Type B pancreatic cell (in vitro differentiated cells): Measurements from ENCODE around the gene AVPR2. TPM values are rescaled to one million over a fixed set of nuclear protein-coding genes. Genes with fewer than 3 reads are reported as not detected.

Source experiments
- DNase-seq: peaks from one replicate; pipeline ENCODE4 v3.0.0; 2021; ENCODE audit warnings: mixed read lengths; ENCODE audit not compliant: unreplicated experiment; ENCODE audit errors: extremely low spot score
- H3K27ac Mint-ChIP-seq: 2 replicates; pipeline ENCODE4 v1.8.0; 2021; ENCODE audit warnings: mild to moderate bottlenecking, mixed read lengths
- H3K27me3 Mint-ChIP-seq: 2 replicates; pipeline ENCODE4 v1.8.0; 2021; ENCODE audit warnings: mixed read lengths
- H3K36me3 Mint-ChIP-seq: 2 replicates; pipeline ENCODE4 v1.8.0; 2021; ENCODE audit warnings: mixed read lengths
- H3K4me1 Mint-ChIP-seq: one replicate; pipeline ENCODE4 v1.8.0; 2021; ENCODE audit warnings: mixed read lengths; ENCODE audit not compliant: unreplicated experiment
- H3K4me3 Mint-ChIP-seq: 2 replicates; pipeline ENCODE4 v1.8.0; 2021; ENCODE audit warnings: mild to moderate bottlenecking, mixed read lengths
- H3K9me3 Mint-ChIP-seq: 2 replicates; pipeline ENCODE4 v1.8.0; 2021; ENCODE audit warnings: mixed read lengths
- CTCF ChIP-seq: fragments of 200-600 bp; sonication (generic); conservative IDR thresholded peaks from 2 replicates; pipeline ENCODE4 v1.5.0; 2021; ENCODE audit warnings: antibody characterized with exemption, mild to moderate bottlenecking
- total RNA-seq: library from RNA; stranded (reverse); gene quantifications from 2 replicates; pipeline ENCODE4 v1.2.1, GENCODE V29; 2021; ENCODE audit warnings: low replicate concordance

AVPR2 gene
- total RNA-seq, 1 donor from 2014 or later, result not detected

- H3K4me3 Mint-ChIP-seq, result no peak overlapping the region
- H3K36me3 Mint-ChIP-seq, result no peaks in the 10 kb centered on the region
Observed at GRCh38 chrX:153876112-153876491, 28.4 kb upstream of the AVPR2 start.

GRCh38 chrX:153877571-153878261, 26.8 kb upstream of the AVPR2 start:
- Mint-ChIP-seq H3K27me3 (peaks cover 25% of the 10 kb centered on the region), H3K27ac (no peak overlapping the region), H3K9me3 (no peaks in the 10 kb centered on the region)

More at GRCh38 chrX:153876112-153876491, 28.4 kb upstream of the AVPR2 start:
- no peak overlapping the region for H3K27ac Mint-ChIP-seq
- H3K9me3 Mint-ChIP-seq, result no peaks in the 10 kb centered on the region
- H3K27me3 Mint-ChIP-seq, result peaks cover 25% of the 10 kb centered on the region
- H3K4me1 Mint-ChIP-seq, result peaks cover 5% of the 10 kb centered on the region
- DNase-seq, result no peak
- TF ChIP-seq CTCF, result no peak

GRCh38 chrX:153878345-153878744, 26.1 kb upstream of the AVPR2 start:
- H3K27me3 Mint-ChIP-seq, result peaks cover 23% of the 10 kb centered on the region
- no peak for TF ChIP-seq CTCF
- no peaks in the 10 kb centered on the region for H3K9me3 Mint-ChIP-seq
- no peak for DNase-seq
- peaks cover 5% of the 10 kb centered on the region for H3K4me1 Mint-ChIP-seq
- H3K27ac Mint-ChIP-seq, result no peak overlapping the region
- H3K36me3 Mint-ChIP-seq, result no peaks in the 10 kb centered on the region
- no peak overlapping the region for H3K4me3 Mint-ChIP-seq

More at GRCh38 chrX:153877571-153878261, 26.8 kb upstream of the AVPR2 start:
- H3K36me3 Mint-ChIP-seq, result no peaks in the 10 kb centered on the region
- peaks cover 5% of the 10 kb centered on the region for H3K4me1 Mint-ChIP-seq
- DNase-seq, result no peak
- no peak for TF ChIP-seq CTCF
- no peak overlapping the region for H3K4me3 Mint-ChIP-seq

GRCh38 chrX:153878969-153879653, 25.4 kb upstream of the AVPR2 start:
- DNase-seq, result no peak
- Mint-ChIP-seq H3K4me1 (peaks cover 5% of the 10 kb centered on the region), H3K27ac (no peak overlapping the region), H3K27me3 (peaks cover 29% of the 10 kb centered on the region), H3K9me3 (no peaks in the 10 kb centered on the region), H3K4me3 (peak overlapping the region; percentile 44), H3K36me3 (no peaks in the 10 kb centered on the region)
- no peak for TF ChIP-seq CTCF

GRCh38 chrX:153879741-153880439, 24.6 kb upstream of the AVPR2 start:
- H3K4me3 Mint-ChIP-seq, result no peak overlapping the region
- H3K36me3 Mint-ChIP-seq, result no peaks in the 10 kb centered on the region
- peaks cover 5% of the 10 kb centered on the region for H3K4me1 Mint-ChIP-seq
- no peak for DNase-seq
- H3K27ac Mint-ChIP-seq, result no peak overlapping the region
- no peaks in the 10 kb centered on the region for H3K9me3 Mint-ChIP-seq
- H3K27me3 Mint-ChIP-seq, result peaks cover 32% of the 10 kb centered on the region
- no peak for TF ChIP-seq CTCF
